NCI-H1092 treated with DMSO at 0.1 percent for 48 hours (cell line): ENCODE measurements around the gene CCDC191.

Experiments
- DNase-seq: peaks from one replicate; lab custom pipeline; 2025; lab: John Stamatoyannopoulos, UW

CCDC191 gene

GRCh38 chr3:114056130-114057010 lies at the start of gene CCDC191, which contains the start of gene QTRT2:
Gene CCDC191, minus strand, starts transcription at chr3:114056526. Its CDS starts 60 bp downstream, at chr3:114056466.
Gene QTRT2, plus strand, starts transcription at chr3:114056737. Its CDS starts 8,521 bp downstream, at chr3:114065258.
- DNase-seq, result peak; percentile 99

GRCh38 chr3:114104414-114104813 lies 48.1 kb upstream of the CCDC191 start:
- no peak for DNase-seq

GRCh38 chr3:114103858-114104257 lies 47.5 kb upstream of the CCDC191 start:
- no peak for DNase-seq

GRCh38 chr3:114103181-114103580 lies 46.9 kb upstream of the CCDC191 start:
- DNase-seq, result no peak

GRCh38 chr3:114101101-114101500 lies 44.8 kb upstream of the CCDC191 start:
- DNase-seq, result no peak

- no peak for DNase-seq
Observed at GRCh38 chr3:114095796-114096195, 39.5 kb upstream of the CCDC191 start.

- no peak for DNase-seq
Observed at GRCh38 chr3:114093596-114093995, 37.3 kb upstream of the CCDC191 start.

GRCh38 chr3:114093016-114093380 lies 36.7 kb upstream of the CCDC191 start:
- DNase-seq, result no peak

GRCh38 chr3:114092151-114093015 lies 36.1 kb upstream of the CCDC191 start:
- no peak for DNase-seq

GRCh38 chr3:114089675-114090074 lies 33.3 kb upstream of the CCDC191 start:
- no peak for DNase-seq

GRCh38 chr3:114086356-114086755 lies 30.0 kb upstream of the CCDC191 start:
- no peak for DNase-seq

- DNase-seq, result no peak
Observed at GRCh38 chr3:114083112-114083511, 26.8 kb upstream of the CCDC191 start.

GRCh38 chr3:114081037-114081436 lies 24.7 kb upstream of the CCDC191 start:
- DNase-seq, result no peak

- no peak for DNase-seq
Observed at GRCh38 chr3:114080201-114080600, 23.9 kb upstream of the CCDC191 start.

- no peak for DNase-seq
Observed at GRCh38 chr3:114079761-114080160, 23.4 kb upstream of the CCDC191 start.

GRCh38 chr3:114078126-114078525 lies 21.8 kb upstream of the CCDC191 start:
- DNase-seq, result no peak

GRCh38 chr3:114076711-114077110 lies 20.4 kb upstream of the CCDC191 start:
- no peak for DNase-seq

GRCh38 chr3:114071786-114072185 lies 15.5 kb upstream of the CCDC191 start:
- DNase-seq, result no peak

GRCh38 chr3:114068336-114068735 lies 12.0 kb upstream of the CCDC191 start:
- no peak for DNase-seq

- DNase-seq, result no peak
Observed at GRCh38 chr3:114067804-114068203, 11.5 kb upstream of the CCDC191 start.

- no peak for DNase-seq
Observed at GRCh38 chr3:114060906-114061655, 4.8 kb upstream of the CCDC191 start.

- no peak for DNase-seq
Observed at GRCh38 chr3:114058646-114059045, 2.3 kb upstream of the CCDC191 start.
